ENCODE measurements around the gene DDX31.

GRCh38 chr9:132673355-132673754 is 3.6 kb upstream of the DDX31 start:
- TF ChIP-seq EZH2 (IDR thresholded peaks at IDR 0.05; ENCODE audit: borderline replicate concordance) (no peak), CTCF (IDR thresholded peaks at IDR 0.05; ENCODE audit: poor library complexity) (no peak)

Data from hepatocyte (in vitro differentiated cells).